ENCODE results near the gene PVALB. TPM values are rescaled to one million over a fixed set of nuclear protein-coding genes. Genes with fewer than 3 reads are reported as not detected.

PVALB gene
- total RNA-seq, 4 donors from 2014 or later, result not detected

- H3K4me3 ChIP-seq, result no peak overlapping the region
- no peak for TF ChIP-seq POLR2A (IDR thresholded peaks at IDR 0.05; ENCODE audit: low read depth)
- TF ChIP-seq POLR2AphosphoS5 (IDR thresholded peaks at IDR 0.05), result peak; percentile 34 to 62
- TF ChIP-seq CTCF (IDR thresholded peaks at IDR 0.05), result peak in 2 of 3 experiments; percentile 88 to 93
- intact Hi-C loops (cut with DNase I), result loop anchor here (2.0 kb wide), 2 partner anchors 75 to 197 kb away; no protein-coding TSS in a partner anchor
- H3K27ac ChIP-seq (replicated peaks in 1 of 4), result peak overlapping the region; percentile 36 to 69 (median 44)
- no peaks in the 10 kb centered on the region for H3K36me3 ChIP-seq
- H3K4me1 ChIP-seq, result peaks cover 4 to 14% (median 11%) of the 10 kb centered on the region in 4 donors
- no peaks in the 10 kb centered on the region for H3K9me3 ChIP-seq
- WGBS, result 22% methylated on average over 28 of the region's 33 CpGs
- DNase-seq (ENCODE audit: extremely low spot score), result peak; percentile 95
- peaks cover 0 to 3% (median 0%) of the 10 kb centered on the region in 4 donors for H3K27me3 ChIP-seq
Measured at GRCh38 chr22:36781656-36782627, 34.9 kb downstream of the PVALB start.

GRCh38 chr22:36778020-36778419, 38.8 kb downstream of the PVALB start:
- H3K36me3 ChIP-seq, result no peaks in the 10 kb centered on the region
- peaks cover 16 to 34% (median 30%) of the 10 kb centered on the region in 4 donors for H3K4me1 ChIP-seq
- no peak for TF ChIP-seq CTCF (IDR thresholded peaks at IDR 0.05)
- TF ChIP-seq EP300 (IDR thresholded peaks at IDR 0.05), result no peak
- no peak for TF ChIP-seq POLR2A (IDR thresholded peaks at IDR 0.05; ENCODE audit: low read depth)
- no peak for TF ChIP-seq POLR2AphosphoS5 (IDR thresholded peaks at IDR 0.05)
- no peak overlapping the region for H3K27ac ChIP-seq (replicated peaks in 1 of 4)
- no peak for DNase-seq (ENCODE audit: extremely low spot score)
- H3K9me3 ChIP-seq, result no peaks in the 10 kb centered on the region
- no peaks in the 10 kb centered on the region for H3K27me3 ChIP-seq
- H3K4me3 ChIP-seq, result no peak overlapping the region
- intact Hi-C loops (cut with DNase I), result loop anchor here (5.0 to 10.0 kb wide), 2 partner anchors 243 to 409 kb away; partner anchors contain the start of gene C1QTNF6

- TF ChIP-seq POLR2AphosphoS5 (IDR thresholded peaks at IDR 0.05) (no peak), CTCF (IDR thresholded peaks at IDR 0.05) (no peak), EP300 (IDR thresholded peaks at IDR 0.05) (no peak), POLR2A (IDR thresholded peaks at IDR 0.05; ENCODE audit: low read depth) (no peak)
- peak overlapping the region; percentile 29 to 93 (median 44) for H3K4me3 ChIP-seq
- intact Hi-C loops (cut with DNase I), result loop anchor here (5.0 to 10.0 kb wide), 2 partner anchors 242 to 411 kb away; partner anchors contain the start of gene C1QTNF6
- no peaks in the 10 kb centered on the region for H3K27me3 ChIP-seq
- peaks cover 14 to 25% (median 21%) of the 10 kb centered on the region in 4 donors for H3K4me1 ChIP-seq
- H3K9me3 ChIP-seq, result no peaks in the 10 kb centered on the region
- no peak for DNase-seq (ENCODE audit: extremely low spot score)
- 76% methylated on average over 12 of the region's 12 CpGs for WGBS
- no peaks in the 10 kb centered on the region for H3K36me3 ChIP-seq
- H3K27ac ChIP-seq (replicated peaks in 1 of 4), result peak overlapping the region; percentile 39 to 69 (median 61)
Measured at GRCh38 chr22:36776722-36777121, 40.1 kb downstream of the PVALB start.

GRCh38 chr22:36775964-36776669, 40.7 kb downstream of the PVALB start, which contains the start of gene IFT27:
TSS of gene IFT27 (minus strand) at chr22:36776119. CDS start at chr22:36775707, 412 bp downstream.
- H3K36me3 ChIP-seq, result no peaks in the 10 kb centered on the region
- no peaks in the 10 kb centered on the region for H3K9me3 ChIP-seq
- WGBS, result 1% methylated on average over 19 of the region's 43 CpGs
- H3K27ac ChIP-seq (replicated peaks in 1 of 4), result peak within 1 kb of the TSS; percentile 86 to 94 (median 86)
- intact Hi-C loops (cut with DNase I), result loop anchor here (5.0 to 10.0 kb wide), 2 partner anchors 241 to 411 kb away; partner anchors contain the start of gene C1QTNF6
- H3K4me3 ChIP-seq, result peak within 1 kb of the TSS; percentile 69 to 93 (median 84)
- no peak for TF ChIP-seq EP300 (IDR thresholded peaks at IDR 0.05)
- TF ChIP-seq POLR2A (IDR thresholded peaks at IDR 0.05; ENCODE audit: low read depth), result no peak
- TF ChIP-seq POLR2AphosphoS5 (IDR thresholded peaks at IDR 0.05), result peak; percentile 73 to 83
- TF ChIP-seq CTCF (IDR thresholded peaks at IDR 0.05), result no peak
- H3K27me3 ChIP-seq, result no peaks in the 10 kb centered on the region
- H3K4me1 ChIP-seq, result peaks cover 11 to 22% (median 20%) of the 10 kb centered on the region in 4 donors
- peak; percentile 100 for DNase-seq (ENCODE audit: extremely low spot score)
